DND-41 (cell line): ENCODE measurements around the gene GPR68.
"Not testable (repeated sequence)": the region's sequence is repeated elsewhere in the genome, so short reads cannot be mapped to it uniquely, and the experiment has no call there.

Experiments used
- CTCF ChIP-seq: IDR thresholded peaks from 2 replicates; pipeline ENCODE4 v1.5.1; 2012; ENCODE audit warnings: borderline replicate concordance, low read length, moderate library complexity, mild to moderate bottlenecking; ENCODE audit not compliant: poor library complexity, severe bottlenecking; ENCODE audit errors: extremely low read depth
- EZH2 ChIP-seq: IDR thresholded peaks from 3 replicates; pipeline ENCODE4 v1.6.1; 2012; ENCODE audit warnings: borderline replicate concordance, low read depth, mild to moderate bottlenecking, moderate library complexity, low read length, inconsistent platforms; ENCODE audit not compliant: severe bottlenecking

GRCh38 chr14:91182753-91183152 is 61.8 kb downstream of the GPR68 start:
- not testable (repeated sequence) for TF ChIP-seq CTCF, EZH2
